A375 (cell line): ENCODE data around the gene PAGE4. TPM values are rescaled to one million over a fixed set of nuclear protein-coding genes. Genes with fewer than 3 reads are reported as not detected.

Experiments used
- total RNA-seq: library from RNA; depleted of rRNA; stranded (reverse); fragments of >200 nt; shearing (Covaris generic); gene quantifications from 2 replicates; pipeline ENCODE4 v1.2.3, GENCODE V29; 2014; rRNA removed

Gene PAGE4
- total RNA-seq, result not detected in 2 replicates

GRCh38 chrX:49829016-49829415 is at the start of gene PAGE4:
TSS of gene PAGE4 (plus strand) at chrX:49829303. CDS start at chrX:49830429, 1,126 bp downstream.

GRCh38 chrX:49878834-49879655 is 49.9 kb downstream of the PAGE4 start, which contains the start of gene USP27X:
TSS of gene USP27X (plus strand) at chrX:49879484. CDS start at chrX:49880308, 824 bp downstream.

Other genes starting within 250 kb of the PAGE4 start
- 1.0 TPM in 1 of 2 replicates, not detected in the other for gene GAGE12H, start 249.4 kb upstream of the PAGE4 start, total RNA-seq
- gene GAGE2A, start 239.8 kb upstream of the PAGE4 start, total RNA-seq, result 28.0 and 28.9 TPM in 2 replicates
- 29.5 and 37.1 TPM in 2 replicates for gene GAGE1, start 230.3 kb upstream of the PAGE4 start, total RNA-seq
- gene PAGE1, start 133.3 kb upstream of the PAGE4 start, total RNA-seq, result 3.6 and 7.5 TPM in 2 replicates
- 0.68 and 1.6 TPM in 2 replicates for gene USP27X, start 50.2 kb downstream of the PAGE4 start, total RNA-seq
- gene CLCN5, start 93.3 kb downstream of the PAGE4 start, total RNA-seq, result 3.7 and 4.4 TPM in 2 replicates